ENCODE results near the gene CEP164.

The CEP164 gene

DNA sequence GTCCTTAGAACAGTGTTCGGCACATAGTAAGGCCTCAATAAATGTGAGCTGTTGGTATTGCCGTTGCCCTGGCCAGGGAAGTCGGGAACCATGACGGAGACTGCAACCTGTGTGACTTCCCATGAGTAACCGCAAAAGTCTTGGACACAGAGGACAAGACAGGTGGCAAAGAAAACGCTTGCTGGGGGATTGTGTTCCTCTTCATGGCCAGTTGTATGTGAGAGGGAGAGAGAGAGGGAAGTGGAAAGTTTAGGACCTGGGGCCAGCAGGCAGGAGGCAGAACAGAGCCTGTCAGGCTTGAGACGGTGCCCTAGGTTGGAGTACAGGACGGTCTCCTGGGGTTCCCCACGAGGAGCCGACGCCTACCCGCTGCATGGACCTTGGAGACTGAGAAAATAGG, 90.2 kb downstream of the CEP164 start:
- Histone ChIP-seq H3K36me3 (ENCODE audit: control insufficient read depth, low read length) (no peaks in the 10 kb centered on the region), H3K27me3 (ENCODE audit: control insufficient read depth, low read length) (peaks cover 18% of the 10 kb centered on the region; the same call in 1 of the 2 replicates), H3K4me1 (ENCODE audit: control insufficient read depth, low read length) (no peaks in the 10 kb centered on the region), H3K27ac (ENCODE audit: low read depth, low read length) (no peak overlapping the region), H3K9me2 (replicated peaks; ENCODE audit: control insufficient read depth, low read length) (no peaks in the 10 kb centered on the region), H3K9me3 (ENCODE audit: control insufficient read depth, insufficient read depth, low read length) (no peaks in the 10 kb centered on the region), H3K4me3 (ENCODE audit: low read length) (no peak overlapping the region), H3F3A (ENCODE audit: control insufficient read depth, insufficient read depth) (no peaks in the 10 kb centered on the region), H3K4me2 (ENCODE audit: low read length) (no peak overlapping the region), H3K79me2 (ENCODE audit: control insufficient read depth, low read length) (no peaks in the 10 kb centered on the region), H4K20me1 (ENCODE audit: control insufficient read depth, insufficient read depth, low read depth, low read length) (no peaks in the 10 kb centered on the region)
- TF ChIP-seq, protein P1, sequence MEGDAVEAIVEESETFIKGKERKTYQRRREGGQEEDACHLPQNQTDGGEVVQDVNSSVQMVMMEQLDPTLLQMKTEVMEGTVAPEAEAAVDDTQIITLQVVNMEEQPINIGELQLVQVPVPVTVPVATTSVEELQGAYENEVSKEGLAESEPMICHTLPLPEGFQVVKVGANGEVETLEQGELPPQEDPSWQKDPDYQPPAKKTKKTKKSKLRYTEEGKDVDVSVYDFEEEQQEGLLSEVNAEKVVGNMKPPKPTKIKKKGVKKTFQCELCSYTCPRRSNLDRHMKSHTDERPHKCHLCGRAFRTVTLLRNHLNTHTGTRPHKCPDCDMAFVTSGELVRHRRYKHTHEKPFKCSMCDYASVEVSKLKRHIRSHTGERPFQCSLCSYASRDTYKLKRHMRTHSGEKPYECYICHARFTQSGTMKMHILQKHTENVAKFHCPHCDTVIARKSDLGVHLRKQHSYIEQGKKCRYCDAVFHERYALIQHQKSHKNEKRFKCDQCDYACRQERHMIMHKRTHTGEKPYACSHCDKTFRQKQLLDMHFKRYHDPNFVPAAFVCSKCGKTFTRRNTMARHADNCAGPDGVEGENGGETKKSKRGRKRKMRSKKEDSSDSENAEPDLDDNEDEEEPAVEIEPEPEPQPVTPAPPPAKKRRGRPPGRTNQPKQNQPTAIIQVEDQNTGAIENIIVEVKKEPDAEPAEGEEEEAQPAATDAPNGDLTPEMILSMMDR (IDR thresholded peaks at IDR 0.05; ENCODE audit: low read depth, low read length, poor library complexity, severe bottlenecking) = no peak
- TF ChIP-seq EZH2phosphoT487 (IDR thresholded peaks at IDR 0.05; ENCODE audit: borderline replicate concordance, low read length) = no peak

DNA sequence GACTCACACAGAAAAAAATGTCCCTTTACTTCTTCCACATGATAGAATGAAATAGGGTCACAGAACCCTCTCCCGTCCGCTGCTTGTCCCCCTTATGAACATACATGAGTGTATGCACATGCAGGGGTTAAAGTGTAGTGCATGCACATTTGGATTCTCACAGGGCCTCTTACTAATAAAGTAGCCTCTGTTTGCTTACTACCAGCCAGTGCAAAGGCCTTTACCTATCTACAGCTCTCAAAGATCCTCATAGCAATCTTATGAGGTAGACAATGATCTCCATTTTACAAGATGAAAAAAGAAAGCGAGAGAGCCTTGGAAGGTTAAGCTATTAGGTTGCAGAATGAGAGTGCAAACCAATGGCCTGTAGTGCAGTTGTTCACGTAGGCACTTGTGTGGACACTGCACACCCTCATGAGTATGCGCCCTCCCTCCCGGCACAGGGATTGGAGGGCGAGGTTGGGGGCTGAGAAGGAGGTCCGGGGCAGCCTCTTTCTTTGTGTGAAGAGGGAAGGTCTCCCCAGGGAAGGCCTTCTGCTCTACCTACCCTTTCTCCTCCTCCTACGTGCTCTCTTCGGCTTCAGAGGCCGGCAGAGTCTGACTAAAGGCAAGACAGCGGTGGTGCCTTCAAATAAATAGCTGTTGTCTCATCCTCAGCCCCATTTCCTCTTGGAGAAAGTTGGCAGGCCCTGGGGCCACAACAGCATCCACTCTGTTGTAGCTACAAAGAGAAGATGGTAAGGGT, 91.3 kb downstream of the CEP164 start:
- TF ChIP-seq EZH2phosphoT487 (IDR thresholded peaks at IDR 0.05; ENCODE audit: borderline replicate concordance, low read length) = no peak
- TF ChIP-seq, protein P1 (IDR thresholded peaks at IDR 0.05; ENCODE audit: low read depth, low read length, poor library complexity, severe bottlenecking) = no peak
- Histone ChIP-seq H3K9me2 (replicated peaks; ENCODE audit: control insufficient read depth, low read length) (no peaks in the 10 kb centered on the region), H3K36me3 (ENCODE audit: control insufficient read depth, low read length) (no peaks in the 10 kb centered on the region), H3K79me2 (ENCODE audit: control insufficient read depth, low read length) (no peaks in the 10 kb centered on the region), H3F3A (ENCODE audit: control insufficient read depth, insufficient read depth) (no peaks in the 10 kb centered on the region), H3K4me2 (ENCODE audit: low read length) (no peak overlapping the region), H4K20me1 (ENCODE audit: control insufficient read depth, insufficient read depth, low read depth, low read length) (no peaks in the 10 kb centered on the region), H3K9me3 (ENCODE audit: control insufficient read depth, insufficient read depth, low read length) (no peaks in the 10 kb centered on the region), H3K27me3 (ENCODE audit: control insufficient read depth, low read length) (peaks cover 18% of the 10 kb centered on the region; the same call in 1 of the 2 replicates), H3K27ac (ENCODE audit: low read depth, low read length) (no peak overlapping the region), H3K4me1 (ENCODE audit: control insufficient read depth, low read length) (no peaks in the 10 kb centered on the region), H3K4me3 (ENCODE audit: low read length) (no peak overlapping the region)

DNA sequence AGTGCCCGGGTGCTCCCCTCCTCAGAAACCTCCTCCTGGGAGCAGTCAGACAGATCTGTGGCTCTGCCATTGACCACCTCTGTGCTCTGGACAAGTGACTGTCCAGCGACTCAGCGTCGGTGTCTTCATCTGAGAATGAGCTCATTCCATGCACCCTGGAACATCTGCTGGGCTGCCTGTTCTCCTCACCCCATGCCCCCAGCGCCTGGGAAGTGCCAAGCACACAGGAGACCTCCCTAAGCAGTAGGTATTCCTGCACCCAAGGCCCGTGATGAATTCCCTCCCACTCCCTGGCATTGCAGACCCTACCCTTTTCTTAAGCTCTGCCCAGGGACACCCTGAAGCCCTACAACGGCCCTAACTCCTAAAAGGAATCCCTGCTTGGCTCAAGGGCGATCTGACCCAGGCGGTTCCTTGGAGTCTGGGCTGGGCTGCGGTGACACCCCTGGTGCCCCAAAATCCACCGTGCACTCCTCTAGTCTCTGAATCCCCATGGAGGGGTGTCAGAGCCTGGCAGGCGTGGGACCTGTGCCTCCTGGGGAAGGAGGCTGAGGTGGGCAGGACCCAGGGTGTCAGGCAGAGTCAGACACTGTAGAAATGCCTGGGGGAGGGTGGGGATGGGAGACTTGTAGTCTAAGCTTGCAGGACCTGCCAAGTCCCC, 92.0 kb downstream of the CEP164 start:
- H3K36me3 ChIP-seq (ENCODE audit: control insufficient read depth, low read length) = no peaks in the 10 kb centered on the region
- TF ChIP-seq, protein P1 (IDR thresholded peaks at IDR 0.05; ENCODE audit: low read depth, low read length, poor library complexity, severe bottlenecking) = no peak
- TF ChIP-seq EZH2phosphoT487 (IDR thresholded peaks at IDR 0.05; ENCODE audit: borderline replicate concordance, low read length) = no peak
- no peak overlapping the region for H3K4me2 ChIP-seq (ENCODE audit: low read length)
- H3K27me3 ChIP-seq (ENCODE audit: control insufficient read depth, low read length) = peaks cover 18% of the 10 kb centered on the region; the same call in 1 of the 2 replicates
- no peak overlapping the region for H3K27ac ChIP-seq (ENCODE audit: low read depth, low read length)
- no peaks in the 10 kb centered on the region for H4K20me1 ChIP-seq (ENCODE audit: control insufficient read depth, insufficient read depth, low read depth, low read length)
- no peak overlapping the region for H3K4me3 ChIP-seq (ENCODE audit: low read length)
- H3F3A ChIP-seq (ENCODE audit: control insufficient read depth, insufficient read depth) = no peaks in the 10 kb centered on the region
- no peaks in the 10 kb centered on the region for H3K4me1 ChIP-seq (ENCODE audit: control insufficient read depth, low read length)
- no peaks in the 10 kb centered on the region for H3K9me2 ChIP-seq (replicated peaks; ENCODE audit: control insufficient read depth, low read length)
- no peaks in the 10 kb centered on the region for H3K79me2 ChIP-seq (ENCODE audit: control insufficient read depth, low read length)
- no peaks in the 10 kb centered on the region for H3K9me3 ChIP-seq (ENCODE audit: control insufficient read depth, insufficient read depth, low read length)
